IMR-90 (cell line): ENCODE data around the gene SLC13A5. TPM values are rescaled to one million over a fixed set of nuclear protein-coding genes. Genes with fewer than 3 reads are reported as not detected.

ENCODE experiments used
- ATAC-seq: fragments of 200-7000 bp; cut with Tn5 transposase; 2 replicates; pipeline ENCODE4 v1.9.1; 2020; ENCODE audit warnings: low read depth, mild to moderate bottlenecking, moderate library complexity
- BruUV-seq: library from RNA; stranded (reverse); fragments of 400-500 nt; replicated peaks from 2 replicates; lab custom pipeline; 2021; lab: Mats Ljungman, UMichigan
- CTCF ChIA-PET: fragments of 300-600 bp; formaldehyde crosslinking; extraction: SDS; loops from one replicate; lab custom pipeline; 2021; ENCODE audit warnings: antibody characterized with exemption; lab: Yijun Ruan, JAX
- POLR2A ChIA-PET: fragments of 300-600 bp; sonication (Branson Sonifier 250); formaldehyde crosslinking; loops from one replicate; lab custom pipeline; 2022; ENCODE audit warnings: antibody characterized with exemption; ENCODE audit not compliant: unreplicated experiment; lab: Charles Lee
- DNase-seq: peaks from one replicate; pipeline ENCODE4 v3.0.0; 2013
- H2AFZ ChIP-seq: replicated peaks from 2 replicates; pipeline ENCODE3; 2013; ENCODE audit warnings: low read length, mild to moderate bottlenecking; ENCODE audit not compliant: poor library complexity
- H2AK5ac ChIP-seq: 2 replicates; pipeline ENCODE4 v1.6.1; 2013; ENCODE audit warnings: low read depth, low read length, inconsistent platforms
- H2AK9ac ChIP-seq: replicated peaks from 2 replicates; pipeline ENCODE3; 2013; ENCODE audit warnings: mild to moderate bottlenecking, low read depth, low read length, moderate library complexity; ENCODE audit not compliant: poor library complexity
- H2BK120ac ChIP-seq: 2 replicates; pipeline ENCODE4 v1.6.1; 2013; ENCODE audit warnings: low read depth, low read length, inconsistent platforms
- H2BK15ac ChIP-seq: 3 replicates; pipeline ENCODE4 v1.6.1; 2013; ENCODE audit warnings: low read depth, low read length, inconsistent platforms
- H2BK20ac ChIP-seq: 2 replicates; pipeline ENCODE4 v1.6.1; 2013; ENCODE audit warnings: low read depth, mild to moderate bottlenecking, inconsistent platforms, low read length, moderate library complexity
- H2BK5ac ChIP-seq: 2 replicates; pipeline ENCODE4 v1.6.1; 2013; ENCODE audit warnings: mild to moderate bottlenecking, low read depth, low read length, inconsistent platforms; ENCODE audit not compliant: poor library complexity, severe bottlenecking
- H3K14ac ChIP-seq: replicated peaks from 2 replicates; pipeline ENCODE4 v1.6.1; 2013; ENCODE audit warnings: low read depth, low read length, inconsistent platforms
- H3K18ac ChIP-seq: 2 replicates; pipeline ENCODE4 v1.6.1; 2013; ENCODE audit warnings: low read depth, low read length, control low read depth
- H3K23ac ChIP-seq: 2 replicates; pipeline ENCODE4 v1.6.1; 2013; ENCODE audit warnings: low read depth, low read length, inconsistent platforms
- H3K27ac ChIP-seq: 2 replicates; pipeline ENCODE4 v1.5.1; 2013; ENCODE audit warnings: mild to moderate bottlenecking, control low read depth, low read length; ENCODE audit not compliant: insufficient read depth
- H3K27me3 ChIP-seq: 2 replicates; pipeline ENCODE4 v1.6.1; 2013; ENCODE audit warnings: low read length; ENCODE audit not compliant: control insufficient read depth, insufficient read depth
- H3K36me3 ChIP-seq: 2 replicates; pipeline ENCODE4 v1.6.1; 2013; ENCODE audit warnings: low read length, mixed read lengths; ENCODE audit not compliant: control insufficient read depth, insufficient read depth
- H3K4ac ChIP-seq: 2 replicates; pipeline ENCODE4 v1.6.1; 2013; ENCODE audit warnings: low read depth, low read length, inconsistent platforms
- H3K4me1 ChIP-seq: 2 replicates; pipeline ENCODE4 v1.6.1; 2013; ENCODE audit warnings: low read length, mixed read lengths; ENCODE audit not compliant: control insufficient read depth, insufficient read depth
- H3K4me2 ChIP-seq: 2 replicates; pipeline ENCODE4 v1.6.1; 2013; ENCODE audit warnings: low read depth, mild to moderate bottlenecking, control low read depth, low read length, moderate library complexity
- H3K4me3 ChIP-seq: 2 replicates; pipeline ENCODE4 v1.5.1; 2013; ENCODE audit warnings: low read depth, mild to moderate bottlenecking, control low read depth, low read length, moderate library complexity; ENCODE audit not compliant: insufficient read depth
- H3K56ac ChIP-seq: 2 replicates; pipeline ENCODE4 v1.6.1; 2013; ENCODE audit warnings: low read length, inconsistent platforms; ENCODE audit not compliant: insufficient read depth; ENCODE audit errors: extremely low read depth
- H3K79me1 ChIP-seq, 2 experiments: 2 replicates each; pipeline ENCODE4 v1.6.1; 2013; ENCODE audit warnings: low read length in 2 of 2, inconsistent platforms in 1 of 2, low read depth in 1 of 2
- H3K9ac ChIP-seq: 2 replicates; pipeline ENCODE4 v1.6.1; 2013; ENCODE audit warnings: low read depth, low read length, control low read depth
- H3K9me1 ChIP-seq: 2 replicates; pipeline ENCODE4 v1.6.1; 2013; ENCODE audit warnings: low read length, inconsistent platforms; ENCODE audit not compliant: insufficient read depth
- H3K9me3 ChIP-seq: 2 replicates; pipeline ENCODE4 v1.6.1; 2013; ENCODE audit warnings: low read length; ENCODE audit not compliant: control insufficient read depth, insufficient read depth
- H4K20me1 ChIP-seq: 2 replicates; pipeline ENCODE4 v1.6.1; 2013; ENCODE audit warnings: low read length, inconsistent platforms; ENCODE audit not compliant: insufficient read depth
- H4K5ac ChIP-seq: 2 replicates; pipeline ENCODE4 v1.6.1; 2013; ENCODE audit warnings: mild to moderate bottlenecking, low read depth, low read length, control low read depth
- H4K8ac ChIP-seq, 2 experiments: 2 replicates each; pipeline ENCODE4 v1.6.1; 2013; ENCODE audit warnings: low read depth in 2 of 2, low read length in 2 of 2, control low read depth in 1 of 2, inconsistent platforms in 1 of 2
- H4K91ac ChIP-seq: 2 replicates; pipeline ENCODE4 v1.6.1; 2013; ENCODE audit warnings: low read depth, low read length, inconsistent platforms; ENCODE audit not compliant: insufficient read depth
- BHLHE40 ChIP-seq: fragments of 150-350 bp; IDR thresholded peaks from 2 replicates; pipeline ENCODE4 v1.6.1; 2016; ENCODE audit warnings: mild to moderate bottlenecking, low read depth, low read length
- ELK1 ChIP-seq: fragments of 150-350 bp; IDR thresholded peaks from 2 replicates; pipeline ENCODE4 v1.6.1; 2016; ENCODE audit warnings: low read depth, mild to moderate bottlenecking, low read length, moderate library complexity, borderline replicate concordance
- FOS ChIP-seq: fragments of 150-350 bp; IDR thresholded peaks from 2 replicates; pipeline ENCODE4 v1.6.1; 2016; ENCODE audit warnings: low read depth, low read length
- MXI1 ChIP-seq: IDR thresholded peaks from 2 replicates; pipeline ENCODE4 v1.6.1; 2012; ENCODE audit warnings: low read depth, mild to moderate bottlenecking, low read length, moderate library complexity, borderline replicate concordance
- NFE2L2 ChIP-seq: fragments of 150-350 bp; IDR thresholded peaks from 2 replicates; pipeline ENCODE4 v1.6.1; 2016; ENCODE audit warnings: low read depth, mild to moderate bottlenecking, low read length
- RCOR1 ChIP-seq: IDR thresholded peaks from 2 replicates; pipeline ENCODE4 v1.6.1; 2012; ENCODE audit warnings: mild to moderate bottlenecking, low read length, improper control_type of control experiment; ENCODE audit not compliant: insufficient replicate concordance
- SMC3 ChIP-seq: fragments of 150-350 bp; IDR thresholded peaks from 2 replicates; pipeline ENCODE4 v1.6.1; 2016; ENCODE audit warnings: low read depth, mild to moderate bottlenecking, antibody characterized with exemption, low read length, moderate library complexity
- WGBS, 2 experiments: methylation state at CpG; one replicate each; pipeline versions ENCODE4 v1.1.5 to v1.1.7; 2013; ENCODE audit warnings: missing lambda C conversion rate in 2 of 2; ENCODE audit not compliant: insufficient read length in 1 of 2; ENCODE audit errors: extremely low coverage in 2 of 2; 5-methylcytosine and 5-hydroxymethylcytosine counted together
- dilution Hi-C: fragments of 300-500 bp; cut with HindIII; formaldehyde crosslinking; loops from one replicate; pipeline ENCODE4 v1.14.3; 2018; ENCODE audit warnings: low sequenced_read_pairs; ENCODE audit not compliant: unreplicated experiment
- in situ Hi-C: fragments of 300-500 bp; cut with MboI; formaldehyde crosslinking; loops from 3 replicates; pipeline ENCODE4 v1.14.3; 2019; ENCODE audit warnings: low sequenced_read_pairs, inconsistent platforms, mixed read lengths
- intact Hi-C: fragments of 100-400 bp; cut with micrococcal nuclease; formaldehyde crosslinking; loops from 2 replicates; pipeline ENCODE4 v1.10.0; 2022
- polyA plus RNA-seq, 3 experiments: library from polyadenylated mRNA; depleted of rRNA; stranded (reverse); fragments of >200 nt; gene quantifications; 2 replicates each; pipeline ENCODE4 v1.2.3, GENCODE V29; 2012; ENCODE audit warnings: low replicate concordance in 1 of 3
- total RNA-seq: library from RNA; depleted of rRNA; stranded (reverse); fragments of >200 nt; gene quantifications from 2 replicates; pipeline ENCODE4 v1.2.3, GENCODE V29; 2012

Gene SLC13A5
- total and polyA plus RNA-seq, 2 of the 4 experiments (the other 2 are of a cell fraction), result not detected

GRCh38 chr17:6702567-6703215 is 10.5 kb downstream of the SLC13A5 start:
- H3K9me1 ChIP-seq, result no peaks in the 10 kb centered on the region
- no peak overlapping the region for H4K91ac ChIP-seq
- no peak overlapping the region for H2AK9ac ChIP-seq
- H3K23ac ChIP-seq, result no peak overlapping the region
- no peak overlapping the region for H3K4me2 ChIP-seq
- ATAC-seq, result no peak
- H3K27me3 ChIP-seq, result peaks cover 13% of the 10 kb centered on the region; the same call in 1 of the 2 replicates
- H2BK20ac ChIP-seq, result no peak overlapping the region
- DNase-seq, result no peak
- no peak overlapping the region for H3K4me3 ChIP-seq
- H3K56ac ChIP-seq, result no peak overlapping the region
- ChIA-PET CTCF (interaction anchor here (0.9 kb wide), 1 partner anchor 49 kb away, joined by 3 read pairs; no protein-coding TSS in a partner anchor), POLR2A (no interaction called here)
- no peak overlapping the region for H3K9ac ChIP-seq
- H2BK15ac ChIP-seq, result no peak overlapping the region
- H3K79me1 ChIP-seq, result no peaks in the 10 kb centered on the region
- no peak overlapping the region for H2BK120ac ChIP-seq
- no peak overlapping the region for H3K14ac ChIP-seq
- no peak overlapping the region for H4K5ac ChIP-seq
- no peaks in the 10 kb centered on the region for H3K9me3 ChIP-seq
- dilution Hi-C loops, result no loop called here
- H3K18ac ChIP-seq, result no peak overlapping the region
- H3K36me3 ChIP-seq, result no peaks in the 10 kb centered on the region
- 79% methylated on average over 11 of the region's 16 CpGs; no CpG with 5 or more reads in 1 of the 2 experiments for WGBS, 2 experiments
- H3K4ac ChIP-seq, result no peak overlapping the region
- no peaks in the 10 kb centered on the region for H3K4me1 ChIP-seq
- in situ Hi-C loops, result no loop called here
- BruUV-seq, result no TSS peak
- TF ChIP-seq NFE2L2 (no peak), RCOR1 (no peak), BHLHE40 (no peak), MXI1 (no peak), ELK1 (no peak), SMC3 (no peak), FOS (no peak)
- intact Hi-C loops, result no loop called here
- H2AFZ ChIP-seq, result no peak overlapping the region
- no peak overlapping the region for H2BK5ac ChIP-seq
- no peaks in the 10 kb centered on the region for H4K20me1 ChIP-seq
- H2AK5ac ChIP-seq, result no peak overlapping the region
- no peak overlapping the region for H4K8ac ChIP-seq
- H3K27ac ChIP-seq, result no peak overlapping the region
